ENCODE results near the gene SEH1L. TPM values are rescaled to one million over a fixed set of nuclear protein-coding genes. Genes with fewer than 3 reads are reported as not detected.

SEH1L gene
- total RNA-seq, 4 donors from 2014 or later = 39.3 to 45.4 (median 42.8) TPM

DNA sequence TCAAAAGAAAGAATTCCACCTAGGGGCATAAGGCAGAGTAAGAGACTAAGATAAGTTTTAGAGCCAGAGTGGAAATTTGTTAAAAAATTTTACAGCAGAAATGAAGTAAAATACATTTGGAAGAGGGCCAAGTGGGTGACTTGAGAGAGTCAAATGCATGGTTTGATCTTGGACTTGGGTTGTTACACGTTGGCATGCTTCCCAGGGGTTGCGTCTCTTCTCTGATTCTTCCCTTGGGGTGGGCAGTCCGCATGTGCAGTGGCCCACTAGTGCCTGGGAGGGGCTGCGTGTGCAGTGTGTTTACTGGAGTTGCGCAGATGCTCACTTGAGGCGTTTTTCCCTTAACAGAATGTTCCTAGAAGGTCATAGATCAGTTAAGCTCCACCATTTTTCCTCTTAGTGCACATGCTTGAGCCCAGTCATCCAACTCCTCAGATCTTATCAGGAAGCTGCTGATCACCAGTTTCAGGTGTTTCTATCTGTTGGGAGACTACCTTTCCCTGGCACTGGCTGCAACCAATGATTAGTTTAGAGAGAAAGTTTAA is 13.1 kb downstream of the SEH1L start:
- Histone ChIP-seq H3K9me3 (no peaks in the 10 kb centered on the region), H3K36me3 (peaks cover 31% of the 10 kb centered on the region), H3K27me3 (no peaks in the 10 kb centered on the region), H3K4me3 (no peak overlapping the region), H3K27ac (no peak overlapping the region), H3K4me1 (no peaks in the 10 kb centered on the region)
- DNase-seq (ENCODE audit: low spot score in 2 of 2) = no peak
- TF ChIP-seq EP300 (IDR thresholded peaks at IDR 0.05) = no peak
- TF ChIP-seq, protein P1, sequence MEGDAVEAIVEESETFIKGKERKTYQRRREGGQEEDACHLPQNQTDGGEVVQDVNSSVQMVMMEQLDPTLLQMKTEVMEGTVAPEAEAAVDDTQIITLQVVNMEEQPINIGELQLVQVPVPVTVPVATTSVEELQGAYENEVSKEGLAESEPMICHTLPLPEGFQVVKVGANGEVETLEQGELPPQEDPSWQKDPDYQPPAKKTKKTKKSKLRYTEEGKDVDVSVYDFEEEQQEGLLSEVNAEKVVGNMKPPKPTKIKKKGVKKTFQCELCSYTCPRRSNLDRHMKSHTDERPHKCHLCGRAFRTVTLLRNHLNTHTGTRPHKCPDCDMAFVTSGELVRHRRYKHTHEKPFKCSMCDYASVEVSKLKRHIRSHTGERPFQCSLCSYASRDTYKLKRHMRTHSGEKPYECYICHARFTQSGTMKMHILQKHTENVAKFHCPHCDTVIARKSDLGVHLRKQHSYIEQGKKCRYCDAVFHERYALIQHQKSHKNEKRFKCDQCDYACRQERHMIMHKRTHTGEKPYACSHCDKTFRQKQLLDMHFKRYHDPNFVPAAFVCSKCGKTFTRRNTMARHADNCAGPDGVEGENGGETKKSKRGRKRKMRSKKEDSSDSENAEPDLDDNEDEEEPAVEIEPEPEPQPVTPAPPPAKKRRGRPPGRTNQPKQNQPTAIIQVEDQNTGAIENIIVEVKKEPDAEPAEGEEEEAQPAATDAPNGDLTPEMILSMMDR (IDR thresholded peaks at IDR 0.05) = no peak
- TF ChIP-seq POLR2A (IDR thresholded peaks at IDR 0.05) = no peak
- TF ChIP-seq POLR2AphosphoS5 (IDR thresholded peaks at IDR 0.05) = no peak
- 68% methylated on average over 6 of the region's 6 CpGs for WGBS

DNA sequence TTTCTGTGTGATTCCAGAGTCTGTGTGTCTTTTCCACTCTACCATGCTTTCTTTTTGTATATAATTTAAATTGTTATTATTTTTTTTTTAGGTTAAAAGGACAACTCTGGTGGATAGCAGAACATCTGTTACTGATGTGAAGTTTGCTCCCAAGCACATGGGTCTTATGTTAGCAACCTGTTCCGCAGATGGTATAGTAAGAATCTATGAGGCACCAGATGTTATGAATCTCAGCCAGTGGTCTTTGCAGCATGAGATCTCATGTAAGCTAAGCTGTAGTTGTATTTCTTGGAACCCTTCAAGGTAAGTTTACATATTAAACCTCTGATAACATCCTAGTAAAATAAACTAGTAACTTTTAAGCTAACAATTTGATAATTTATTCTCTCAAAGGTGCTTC is 15.3 kb downstream of the SEH1L start:
- no peaks in the 10 kb centered on the region for H3K4me1 ChIP-seq
- no peak for DNase-seq (ENCODE audit: low spot score in 2 of 2)
- no peak overlapping the region for H3K27ac ChIP-seq
- WGBS = 90% methylated on average over 1 of the region's 1 CpG
- H3K4me3 ChIP-seq = no peak overlapping the region
- no peaks in the 10 kb centered on the region for H3K27me3 ChIP-seq
- peaks cover 24% of the 10 kb centered on the region for H3K36me3 ChIP-seq
- TF ChIP-seq, protein P1 (IDR thresholded peaks at IDR 0.05) = no peak
- TF ChIP-seq POLR2A (IDR thresholded peaks at IDR 0.05) (no peak), POLR2AphosphoS5 (IDR thresholded peaks at IDR 0.05) (no peak), EP300 (IDR thresholded peaks at IDR 0.05) (no peak)
- no peaks in the 10 kb centered on the region for H3K9me3 ChIP-seq

DNA sequence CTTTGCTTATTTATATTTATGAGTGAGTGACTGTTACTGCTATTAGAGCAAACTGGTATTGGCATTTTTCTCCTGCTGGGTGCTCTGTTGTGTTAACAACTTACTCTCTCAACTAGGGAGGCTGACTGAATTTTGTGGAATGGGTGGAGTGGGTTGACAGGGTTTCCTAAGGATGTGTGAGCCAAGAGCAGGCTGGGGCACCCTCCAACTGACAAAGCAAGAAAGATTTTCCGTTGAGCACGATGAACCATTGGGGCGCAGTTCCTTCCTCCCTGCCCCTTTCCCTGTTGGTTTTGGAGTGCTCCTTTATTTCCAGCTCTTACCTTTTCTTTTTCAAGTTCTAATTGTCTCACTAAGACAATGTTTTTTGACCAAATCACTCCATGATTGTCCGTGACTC is 20.3 kb downstream of the SEH1L start:
- no peak for DNase-seq (ENCODE audit: low spot score in 2 of 2)
- H3K4me3 ChIP-seq = no peak overlapping the region
- no peaks in the 10 kb centered on the region for H3K4me1 ChIP-seq
- no peaks in the 10 kb centered on the region for H3K9me3 ChIP-seq
- no peaks in the 10 kb centered on the region for H3K27me3 ChIP-seq
- TF ChIP-seq POLR2AphosphoS5 (IDR thresholded peaks at IDR 0.05) = no peak
- TF ChIP-seq POLR2A (IDR thresholded peaks at IDR 0.05) = no peak
- no peak for TF ChIP-seq EP300 (IDR thresholded peaks at IDR 0.05)
- TF ChIP-seq, protein P1 (IDR thresholded peaks at IDR 0.05) = no peak
- 77% methylated on average over 4 of the region's 4 CpGs for WGBS
- H3K27ac ChIP-seq = no peak overlapping the region
- H3K36me3 ChIP-seq = peaks cover 33% of the 10 kb centered on the region

DNA sequence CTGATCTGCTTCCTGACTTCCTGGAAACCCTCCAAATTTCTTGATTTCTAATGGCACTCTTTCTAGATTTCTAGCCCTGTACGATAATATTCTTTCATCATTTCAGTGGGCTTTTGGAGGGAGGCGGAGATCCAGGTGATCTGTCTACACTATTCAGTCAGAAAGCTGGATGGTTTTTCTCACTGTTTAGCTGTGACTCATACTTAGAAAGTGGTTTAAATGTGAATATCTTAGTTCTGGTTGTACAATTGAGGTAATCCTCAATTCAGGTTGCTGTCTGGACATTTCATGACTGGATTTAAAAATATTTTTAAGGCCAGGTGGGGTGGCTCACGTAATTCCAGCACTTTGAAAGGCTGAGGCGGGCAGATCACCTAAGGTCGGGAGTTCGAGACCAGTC is 20.8 kb downstream of the SEH1L start:
- TF ChIP-seq POLR2A (IDR thresholded peaks at IDR 0.05) = no peak
- no peak for TF ChIP-seq EP300 (IDR thresholded peaks at IDR 0.05)
- TF ChIP-seq, protein P1 (IDR thresholded peaks at IDR 0.05) = no peak
- TF ChIP-seq POLR2AphosphoS5 (IDR thresholded peaks at IDR 0.05) = no peak
- Histone ChIP-seq H3K4me3 (no peak overlapping the region), H3K27me3 (no peaks in the 10 kb centered on the region), H3K27ac (no peak overlapping the region), H3K9me3 (no peaks in the 10 kb centered on the region), H3K36me3 (peaks cover 33% of the 10 kb centered on the region), H3K4me1 (no peaks in the 10 kb centered on the region)
- WGBS = 97% methylated on average over 6 of the region's 6 CpGs
- DNase-seq (ENCODE audit: low spot score in 2 of 2) = no peak

DNA sequence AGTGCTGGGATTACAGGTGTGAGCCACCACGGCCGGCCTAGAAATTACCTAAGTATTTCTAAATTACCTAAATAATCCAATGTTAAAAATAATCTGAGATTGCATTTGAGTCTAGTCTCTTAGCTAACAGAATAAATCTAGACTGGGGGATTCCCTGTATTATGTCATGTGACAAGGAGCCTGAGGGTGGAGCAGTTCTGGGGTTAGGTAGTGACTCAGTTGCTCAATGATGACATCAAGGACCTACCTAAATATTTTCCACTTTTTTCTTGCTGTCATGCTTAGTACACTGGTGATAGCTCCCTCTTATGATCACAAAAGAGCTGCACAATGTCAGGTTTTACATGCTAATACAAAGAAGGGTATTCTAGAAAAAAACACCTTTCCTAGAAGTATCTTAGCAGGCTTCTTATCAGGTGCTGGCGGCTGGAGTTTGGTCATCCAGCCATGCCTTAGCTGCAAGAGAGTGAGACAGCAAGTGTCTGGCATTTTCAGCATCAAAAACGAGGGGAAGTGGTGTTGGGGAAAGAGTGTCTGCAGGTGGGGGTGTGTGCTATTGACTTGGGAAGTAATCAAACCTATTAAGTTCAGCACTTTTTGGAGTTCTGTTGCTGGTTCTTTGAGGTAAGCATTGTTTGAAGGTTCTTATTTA is 25.9 kb downstream of the SEH1L start:
- Histone ChIP-seq H3K9me3 (no peaks in the 10 kb centered on the region), H3K4me1 (no peaks in the 10 kb centered on the region), H3K27ac (no peak overlapping the region), H3K36me3 (peaks cover 67% of the 10 kb centered on the region), H3K4me3 (no peak overlapping the region), H3K27me3 (no peaks in the 10 kb centered on the region)
- no peak for TF ChIP-seq POLR2A (IDR thresholded peaks at IDR 0.05)
- DNase-seq (ENCODE audit: low spot score in 2 of 2) = no peak
- 95% methylated on average over 4 of the region's 4 CpGs for WGBS
